ENCODE measurements around the gene FTSJ1. TPM values are rescaled to one million over a fixed set of nuclear protein-coding genes. Genes with fewer than 3 reads are reported as not detected.

FTSJ1 gene
- total and polyA plus RNA-seq, 2 donors (not counting 1 experiment from before 2014, with no cell fraction given) = 36.6 to 55.8 TPM

GRCh38 chrX:48450076-48450475, 25.9 kb upstream of the FTSJ1 start:
- Histone ChIP-seq H3K36me3 (replicated peaks in 1 of 2; ENCODE audit: control extremely low read depth in 1 of 2, control insufficient read depth in 1 of 2, extremely low read depth in 1 of 2, insufficient read depth in 2 of 2, low read length in 1 of 2) (no peaks in the 10 kb centered on the region), H3K27me3 (replicated peaks in 1 of 4; ENCODE audit: control extremely low read depth in 1 of 4, control insufficient read depth in 3 of 4, insufficient read depth in 4 of 4, low read length in 3 of 4) (no peaks in the 10 kb centered on the region), H3K9me3 (ENCODE audit: control extremely low read depth in 1 of 3, control insufficient read depth in 2 of 3, insufficient read depth in 1 of 3, low read length in 2 of 3) (no peaks in the 10 kb centered on the region), H3K4me2 (replicated peaks; ENCODE audit: low read depth, low read length, poor library complexity, severe bottlenecking) (no peak overlapping the region), H3K27ac (ENCODE audit: low read length in 2 of 2) (no peak overlapping the region), H4K20me1 (ENCODE audit: control insufficient read depth, insufficient read depth, low read length, poor library complexity, severe bottlenecking) (no peaks in the 10 kb centered on the region), H2AFZ (ENCODE audit: insufficient read depth, low read depth, low read length, poor library complexity, severe bottlenecking) (no peak overlapping the region), H3K4me3 (ENCODE audit: control extremely low read depth in 1 of 5, extremely low read depth in 1 of 5, insufficient read depth in 1 of 5, low read depth in 2 of 5, low read length in 4 of 5) (no peak overlapping the region), H3K4me1 (ENCODE audit: control insufficient read depth in 2 of 2, insufficient read depth in 2 of 2, low read length in 2 of 2) (no peaks in the 10 kb centered on the region), H3K9ac (ENCODE audit: low read length) (no peak overlapping the region), H3K79me2 (ENCODE audit: control insufficient read depth, insufficient read depth, low read length) (no peaks in the 10 kb centered on the region)
- intact Hi-C loops (cut with micrococcal nuclease) = no loop called here
- TF ChIP-seq CTCF (IDR thresholded peaks at IDR 0.05) (no peak), EZH2 (IDR thresholded peaks at IDR 0.05; ENCODE audit: borderline replicate concordance, insufficient read depth, low read depth, low read length, poor library complexity, severe bottlenecking) (no peak)
- no peak for DNase-seq
- no peak overlapping the region for H3K27ac Mint-ChIP-seq
- peaks cover 3% of the 10 kb centered on the region for H3K27me3 Mint-ChIP-seq
- no peak overlapping the region for H3K4me3 Mint-ChIP-seq
- no peaks in the 10 kb centered on the region for H3K9me3 Mint-ChIP-seq (ENCODE audit: insufficient read depth)
- no peak for ATAC-seq (ENCODE audit: low read depth)
- H3K4me1 Mint-ChIP-seq = no peaks in the 10 kb centered on the region
- ChIA-PET CTCF (no interaction called here), POLR2A (no interaction called here)

- Histone ChIP-seq H3K27me3 (replicated peaks in 1 of 4; ENCODE audit: control extremely low read depth in 1 of 4, control insufficient read depth in 3 of 4, insufficient read depth in 4 of 4, low read length in 3 of 4) (no peaks in the 10 kb centered on the region), H3K36me3 (replicated peaks in 1 of 2; ENCODE audit: control extremely low read depth in 1 of 2, control insufficient read depth in 1 of 2, extremely low read depth in 1 of 2, insufficient read depth in 2 of 2, low read length in 1 of 2) (no peaks in the 10 kb centered on the region), H3K9ac (ENCODE audit: low read length) (no peak overlapping the region), H2AFZ (ENCODE audit: insufficient read depth, low read depth, low read length, poor library complexity, severe bottlenecking) (no peak overlapping the region), H3K27ac (ENCODE audit: low read length in 2 of 2) (no peak overlapping the region), H3K9me3 (ENCODE audit: control extremely low read depth in 1 of 3, control insufficient read depth in 2 of 3, insufficient read depth in 1 of 3, low read length in 2 of 3) (no peaks in the 10 kb centered on the region), H3K4me3 (ENCODE audit: control extremely low read depth in 1 of 5, extremely low read depth in 1 of 5, insufficient read depth in 1 of 5, low read depth in 2 of 5, low read length in 4 of 5) (no peak overlapping the region), H3K79me2 (ENCODE audit: control insufficient read depth, insufficient read depth, low read length) (no peaks in the 10 kb centered on the region), H4K20me1 (ENCODE audit: control insufficient read depth, insufficient read depth, low read length, poor library complexity, severe bottlenecking) (no peaks in the 10 kb centered on the region), H3K4me1 (ENCODE audit: control insufficient read depth in 2 of 2, insufficient read depth in 2 of 2, low read length in 2 of 2) (no peaks in the 10 kb centered on the region), H3K4me2 (replicated peaks; ENCODE audit: low read depth, low read length, poor library complexity, severe bottlenecking) (no peak overlapping the region)
- no peak for ATAC-seq (ENCODE audit: low read depth)
- no peak overlapping the region for H3K4me3 Mint-ChIP-seq
- no peaks in the 10 kb centered on the region for H3K4me1 Mint-ChIP-seq
- no peaks in the 10 kb centered on the region for H3K27me3 Mint-ChIP-seq
- WGBS (ENCODE audit: insufficient coverage) = no CpG with 5 or more reads among the region's 4 CpGs
- DNase-seq = no peak
- no peak for TF ChIP-seq EZH2 (IDR thresholded peaks at IDR 0.05; ENCODE audit: borderline replicate concordance, insufficient read depth, low read depth, low read length, poor library complexity, severe bottlenecking)
- TF ChIP-seq CTCF (IDR thresholded peaks at IDR 0.05) = no peak
- ChIA-PET CTCF (no interaction called here), POLR2A (no interaction called here)
- H3K9me3 Mint-ChIP-seq (ENCODE audit: insufficient read depth) = no peaks in the 10 kb centered on the region
- intact Hi-C loops (cut with micrococcal nuclease) = no loop called here
- H3K27ac Mint-ChIP-seq = no peak overlapping the region
These were observed 24.3 kb upstream of the FTSJ1 start for GRCh38 chrX:48451708-48452107.

Data from B cell (primary cell).